ENCODE results near the gene RAVER2.

GRCh38 chr1:64822621-64823020 is 77.7 kb downstream of the RAVER2 start:
- TF ChIP-seq, protein P1, sequence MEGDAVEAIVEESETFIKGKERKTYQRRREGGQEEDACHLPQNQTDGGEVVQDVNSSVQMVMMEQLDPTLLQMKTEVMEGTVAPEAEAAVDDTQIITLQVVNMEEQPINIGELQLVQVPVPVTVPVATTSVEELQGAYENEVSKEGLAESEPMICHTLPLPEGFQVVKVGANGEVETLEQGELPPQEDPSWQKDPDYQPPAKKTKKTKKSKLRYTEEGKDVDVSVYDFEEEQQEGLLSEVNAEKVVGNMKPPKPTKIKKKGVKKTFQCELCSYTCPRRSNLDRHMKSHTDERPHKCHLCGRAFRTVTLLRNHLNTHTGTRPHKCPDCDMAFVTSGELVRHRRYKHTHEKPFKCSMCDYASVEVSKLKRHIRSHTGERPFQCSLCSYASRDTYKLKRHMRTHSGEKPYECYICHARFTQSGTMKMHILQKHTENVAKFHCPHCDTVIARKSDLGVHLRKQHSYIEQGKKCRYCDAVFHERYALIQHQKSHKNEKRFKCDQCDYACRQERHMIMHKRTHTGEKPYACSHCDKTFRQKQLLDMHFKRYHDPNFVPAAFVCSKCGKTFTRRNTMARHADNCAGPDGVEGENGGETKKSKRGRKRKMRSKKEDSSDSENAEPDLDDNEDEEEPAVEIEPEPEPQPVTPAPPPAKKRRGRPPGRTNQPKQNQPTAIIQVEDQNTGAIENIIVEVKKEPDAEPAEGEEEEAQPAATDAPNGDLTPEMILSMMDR (conservative IDR thresholded peaks at IDR 0.05; ENCODE audit: low read length) = no peak
- no peak for TF ChIP-seq EZH2phosphoT487 (IDR thresholded peaks at IDR 0.05; ENCODE audit: borderline replicate concordance, low read depth, low read length)
